Transverse colon (tissue), 4 donors: Measurements from ENCODE around the gene VIM. TPM values are rescaled to one million over a fixed set of nuclear protein-coding genes. Genes with fewer than 3 reads are reported as not detected.

Source experiments
- DNase-seq: peaks from one replicate; pipeline ENCODE4 v3.0.0-alpha.2; 2019
- H3K27ac ChIP-seq, 4 donors: fragments of 200-600 bp; sonication (generic); 2 replicates each; pipeline ENCODE4 v1.5.1; 2016 to 2018; ENCODE audit warnings: inconsistent platforms in 4 of 4
- H3K27me3 ChIP-seq: fragments of 200-600 bp; sonication (generic); 2 replicates; pipeline ENCODE4 v1.5.1; 2017; ENCODE audit warnings: inconsistent platforms
- H3K36me3 ChIP-seq, 4 donors: fragments of 200-600 bp; sonication (generic); 2 replicates each; pipeline ENCODE4 v1.5.1; 2017 to 2019; ENCODE audit warnings: inconsistent platforms in 4 of 4
- H3K4me1 ChIP-seq, 4 donors: fragments of 200-600 bp; sonication (generic); 2 replicates each; pipeline ENCODE4 v1.5.1; 2017 to 2020; ENCODE audit warnings: inconsistent platforms in 4 of 4
- H3K4me3 ChIP-seq, 4 donors: fragments of 200-600 bp; sonication (generic); 1 replicate in 1 of 4; 2 replicates in 3 of 4; pipeline versions ENCODE4 v1.5.1 to v1.6.1; 2017 to 2019; ENCODE audit warnings: inconsistent platforms in 4 of 4
- H3K9me3 ChIP-seq, 2 donors: fragments of 200-600 bp; sonication (generic); 2 replicates each; pipeline ENCODE4 v1.5.1; 2017 to 2019; ENCODE audit warnings: inconsistent platforms in 2 of 2
- CTCF ChIP-seq, 5 experiments: fragments of 200-600 bp in 3 of 5; fragments of 450-650 bp in 2 of 5; sonication (generic) in 3 of 5; IDR thresholded peaks; 1 replicate in 2 of 5; 2 replicates in 3 of 5; pipeline ENCODE4 v1.5.1; 2016 to 2017; ENCODE audit warnings: antibody characterized with exemption in 5 of 5, inconsistent platforms in 3 of 5, mild to moderate bottlenecking in 2 of 5, moderate library complexity in 1 of 5
- EP300 ChIP-seq: sonication (generic); formaldehyde crosslinking; IDR thresholded peaks from one replicate; pipeline ENCODE4 v1.6.1; 2017; ENCODE audit warnings: antibody characterized with exemption, low read depth
- POLR2A ChIP-seq: fragments of 450-650 bp; IDR thresholded peaks from one replicate; pipeline ENCODE4 v1.6.1; 2016; ENCODE audit warnings: antibody characterized with exemption, mild to moderate bottlenecking, moderate library complexity
- POLR2AphosphoS5 ChIP-seq, 3 donors: sonication (generic); formaldehyde crosslinking; IDR thresholded peaks; one replicate each; pipeline ENCODE4 v1.6.1; 2016; ENCODE audit warnings: antibody characterized with exemption in 3 of 3
- WGBS, 2 donors: methylation state at CpG; one replicate each; pipeline ENCODE4 v1.1.5; 2018; ENCODE audit warnings: low coverage in 1 of 2; 5-methylcytosine and 5-hydroxymethylcytosine counted together
- in situ Hi-C, 4 donors: fragments of 200-750 bp; cut with MboI; loops; one replicate each; pipeline versions ENCODE4 v1.15.0 to v1.15.1; 2017; ENCODE audit warnings: low sequenced_read_pairs in 3 of 4, low pct_ligation_motif_present in 1 of 4, low pct_unique_long_range_greater_than_20kb in 1 of 4
- intact Hi-C: fragments of 100-400 bp; cut with DNase I; formaldehyde crosslinking; loops from one replicate; pipeline ENCODE4 v1.15.1; 2023; ENCODE audit warnings: low total_unique reads
- total RNA-seq, 4 donors: library from RNA; depleted of rRNA; stranded (reverse); fragments of >200 nt; gene quantifications; one replicate each; pipeline ENCODE4 v1.1.0, GENCODE V29; 2016

Gene VIM
- total RNA-seq, 4 donors from 2014 or later = 345 to 1,157 (median 686) TPM

DNA sequence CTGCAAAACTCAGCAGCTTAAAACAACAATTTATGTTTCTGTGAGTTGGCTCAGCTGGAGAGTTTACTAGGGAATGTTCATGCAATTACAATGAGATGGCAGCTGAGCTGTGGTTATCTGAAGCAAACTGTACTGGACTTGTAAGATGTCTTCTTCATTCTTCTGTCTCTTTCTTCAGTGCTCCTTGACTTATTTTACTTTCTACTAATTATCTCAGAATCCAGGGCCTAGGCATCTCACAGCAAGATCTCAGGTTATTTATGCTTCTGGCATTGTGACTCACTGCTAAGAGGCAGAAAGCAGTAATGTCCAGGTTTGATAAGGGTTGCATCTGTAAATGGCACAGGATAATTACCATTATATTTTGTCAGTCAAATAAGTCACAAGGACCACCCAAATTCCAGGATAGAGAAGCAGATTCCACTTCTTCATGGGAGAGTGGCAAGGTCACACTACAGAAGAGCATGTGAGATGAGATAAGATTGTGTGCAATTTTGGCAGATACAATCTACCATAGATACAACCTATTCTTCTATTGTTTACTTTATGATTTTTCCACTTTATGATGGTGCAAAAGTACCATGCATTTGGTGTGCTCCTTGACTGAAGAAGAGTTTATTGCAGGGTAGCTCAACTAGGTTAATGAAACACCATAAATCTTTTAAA lies 16.8 kb downstream of the VIM start:
- Histone ChIP-seq H3K4me1 (no peaks in the 10 kb centered on the region), H3K36me3 (no peaks in the 10 kb centered on the region), H3K27me3 (no peaks in the 10 kb centered on the region), H3K4me3 (no peak overlapping the region), H3K27ac (no peak overlapping the region), H3K9me3 (no peaks in the 10 kb centered on the region)
- intact Hi-C loops (no loop called here), in situ Hi-C loops (no loop called here)
- TF ChIP-seq POLR2AphosphoS5 (IDR thresholded peaks at IDR 0.05) = no peak
- no peak for TF ChIP-seq EP300
- TF ChIP-seq CTCF (IDR thresholded peaks at IDR 0.05) = no peak
- no peak for TF ChIP-seq POLR2A
- DNase-seq = no peak

GRCh38 chr10:17247210-17247609 lies 19.2 kb downstream of the VIM start:
- H3K27ac ChIP-seq = no peak overlapping the region

DNA sequence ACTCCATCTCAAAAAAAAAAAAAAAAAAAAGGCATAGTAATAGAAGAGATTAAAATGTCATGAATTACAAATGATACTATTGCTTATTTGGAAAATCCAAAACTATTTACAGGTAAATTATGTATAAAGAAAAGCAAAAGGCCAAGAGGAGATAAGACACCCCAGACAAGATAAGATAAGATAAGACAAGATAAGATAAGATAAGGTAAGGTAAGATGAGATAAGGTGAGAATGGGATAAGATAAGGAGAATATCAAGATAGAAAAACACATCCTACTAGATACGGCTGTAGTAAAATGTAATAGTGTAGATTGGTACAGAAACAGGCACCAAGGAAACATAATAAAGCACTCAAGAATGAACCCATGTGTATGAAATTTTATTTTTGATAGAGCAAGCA lies 20.9 kb downstream of the VIM start:
- in situ Hi-C loops = no loop called here

More at GRCh38 chr10:17247210-17247609, 19.2 kb downstream of the VIM start:
- no peaks in the 10 kb centered on the region for H3K27me3 ChIP-seq
- WGBS, 2 donors = 80 to 100% methylated on average over 1 of the region's 1 CpG
- no peaks in the 10 kb centered on the region for H3K4me1 ChIP-seq
- in situ Hi-C loops = no loop called here
- H3K9me3 ChIP-seq = no peaks in the 10 kb centered on the region
- no peaks in the 10 kb centered on the region for H3K36me3 ChIP-seq
- no peak for DNase-seq
- no peak overlapping the region for H3K4me3 ChIP-seq
- intact Hi-C loops = no loop called here
- TF ChIP-seq CTCF (IDR thresholded peaks at IDR 0.05) (no peak), POLR2AphosphoS5 (IDR thresholded peaks at IDR 0.05) (no peak), POLR2A (no peak), EP300 (no peak)

DNA sequence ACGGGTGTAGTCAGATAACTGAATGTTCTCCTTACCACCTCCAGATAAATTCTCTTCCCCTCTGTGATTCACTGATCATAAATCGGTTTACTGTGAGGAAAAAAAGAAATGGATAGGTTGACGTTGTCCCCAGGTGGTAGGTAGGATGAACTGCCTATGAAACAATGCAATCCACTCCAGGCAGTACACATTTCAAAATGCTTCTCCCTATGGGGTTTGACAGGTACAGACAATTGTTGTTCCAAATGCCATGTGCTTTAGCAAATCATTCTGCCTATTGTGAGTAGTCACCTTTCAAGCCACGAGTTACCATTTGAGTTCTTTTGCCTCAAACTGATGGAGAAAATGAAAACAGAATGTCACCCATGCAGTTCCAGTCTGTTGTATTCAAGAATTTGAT lies 21.8 kb downstream of the VIM start:
- DNase-seq = no peak
- in situ Hi-C loops = loop anchor here in 2 of 4 donors (5.0 to 10.0 kb wide), 2 partner anchors 403 to 405 kb away; no protein-coding TSS in a partner anchor
- H3K9me3 ChIP-seq = no peaks in the 10 kb centered on the region
- TF ChIP-seq POLR2AphosphoS5 (IDR thresholded peaks at IDR 0.05) = no peak
- TF ChIP-seq EP300 = no peak
- no peak for TF ChIP-seq POLR2A
- peak in 2 of 5 experiments; percentile 23 to 42 for TF ChIP-seq CTCF (IDR thresholded peaks at IDR 0.05)
- intact Hi-C loops = no loop called here
- H3K4me1 ChIP-seq = no peaks in the 10 kb centered on the region
- no peaks in the 10 kb centered on the region for H3K27me3 ChIP-seq
- 44 to 52% methylated on average over 3 to 4 of the region's 4 CpGs for WGBS, 2 donors
- no peak overlapping the region for H3K4me3 ChIP-seq
- H3K27ac ChIP-seq = no peak overlapping the region
- H3K36me3 ChIP-seq = no peaks in the 10 kb centered on the region

More for the DNA sequence above, 20.9 kb downstream of the VIM start:
- H3K27ac ChIP-seq = no peak overlapping the region
- no peak overlapping the region for H3K4me3 ChIP-seq
- TF ChIP-seq POLR2AphosphoS5 (IDR thresholded peaks at IDR 0.05) (no peak), EP300 (no peak), CTCF (IDR thresholded peaks at IDR 0.05) (no peak), POLR2A (no peak)
- intact Hi-C loops = no loop called here
- no peaks in the 10 kb centered on the region for H3K4me1 ChIP-seq
- no peaks in the 10 kb centered on the region for H3K9me3 ChIP-seq
- 43 to 70% methylated on average over 1 of the region's 1 CpG for WGBS, 2 donors
- DNase-seq = no peak
- no peaks in the 10 kb centered on the region for H3K27me3 ChIP-seq
- no peaks in the 10 kb centered on the region for H3K36me3 ChIP-seq
